CD14-positive monocyte (primary cell): ENCODE measurements around the gene RNF123. TPM values are rescaled to one million over a fixed set of nuclear protein-coding genes. Genes with fewer than 3 reads are reported as not detected.

ENCODE experiments used
- DNase-seq, 3 donors: peaks; one replicate each; pipeline ENCODE4 v3.0.0-alpha.2; 2011 to 2022
- H2AFZ ChIP-seq: 2 replicates; pipeline ENCODE4 v1.6.0; 2012; ENCODE audit warnings: mild to moderate bottlenecking, low read depth, low read length, inconsistent platforms; ENCODE audit not compliant: insufficient read depth, poor library complexity, severe bottlenecking
- H3K27ac ChIP-seq, 2 donors: 1 replicate in 1 of 2; 2 replicates in 1 of 2; pipeline ENCODE4 v1.5.1; 2012 to 2013; ENCODE audit warnings: low read length in 2 of 2, control low read depth in 1 of 2, inconsistent platforms in 1 of 2, low read depth in 1 of 2, mild to moderate bottlenecking in 1 of 2
- H3K27me3 ChIP-seq, 2 donors: one replicate each; pipeline versions ENCODE4 v1.6.0 to v1.6.1; 2011 to 2013; ENCODE audit warnings: low read length in 2 of 2; ENCODE audit not compliant: control insufficient read depth in 2 of 2, insufficient read depth in 2 of 2
- H3K36me3 ChIP-seq, 2 donors: replicated peaks in 1 of 2; 1 replicate in 1 of 2; 2 replicates in 1 of 2; pipeline versions ENCODE4 v1.5.1 to v1.6.1; 2012 to 2013; ENCODE audit warnings: low read length in 2 of 2, control low read depth in 1 of 2, inconsistent platforms in 1 of 2, mild to moderate bottlenecking in 1 of 2; ENCODE audit not compliant: insufficient read depth in 2 of 2, control insufficient read depth in 1 of 2
- H3K4me1 ChIP-seq, 2 donors: 1 replicate in 1 of 2; 2 replicates in 1 of 2; pipeline versions ENCODE4 v1.5.1 to v1.6.1; 2012 to 2013; ENCODE audit warnings: low read length in 2 of 2, control low read depth in 1 of 2, inconsistent platforms in 1 of 2, mild to moderate bottlenecking in 1 of 2, moderate library complexity in 1 of 2; ENCODE audit not compliant: insufficient read depth in 2 of 2, control insufficient read depth in 1 of 2
- H3K4me2 ChIP-seq: replicated peaks from 2 replicates; pipeline ENCODE3; 2012; ENCODE audit warnings: low read length, moderate library complexity, mild to moderate bottlenecking; ENCODE audit not compliant: poor library complexity, severe bottlenecking; ENCODE audit errors: extremely low read depth
- H3K4me3 ChIP-seq, 3 experiments: fragments of 200-600 bp in 1 of 3; sonication (generic) in 1 of 3; replicated peaks in 1 of 3; 1 replicate in 2 of 3; 2 replicates in 1 of 3; pipeline ENCODE4 v1.5.1; 2011 to 2013; ENCODE audit warnings: low read length in 3 of 3, mild to moderate bottlenecking in 3 of 3, control low read depth in 2 of 3, low read depth in 2 of 3, inconsistent platforms in 1 of 3, moderate library complexity in 1 of 3
- H3K79me2 ChIP-seq: 2 replicates; pipeline ENCODE4 v1.6.0; 2012; ENCODE audit warnings: mild to moderate bottlenecking, control low read depth, inconsistent platforms, low read length, moderate library complexity; ENCODE audit not compliant: insufficient read depth
- H3K9ac ChIP-seq: 2 replicates; pipeline ENCODE4 v1.6.0; 2017; ENCODE audit warnings: low read length, mild to moderate bottlenecking; ENCODE audit not compliant: insufficient read depth, poor library complexity, severe bottlenecking
- H3K9me3 ChIP-seq, 2 donors: replicated peaks in 1 of 2; 1 replicate in 1 of 2; 2 replicates in 1 of 2; pipeline versions ENCODE4 v1.5.1 to v1.6.1; 2012 to 2013; ENCODE audit warnings: low read length in 2 of 2, control low read depth in 1 of 2; ENCODE audit not compliant: control insufficient read depth in 1 of 2, insufficient read depth in 1 of 2
- H4K20me1 ChIP-seq: 2 replicates; pipeline ENCODE4 v1.6.0; 2012; ENCODE audit warnings: mild to moderate bottlenecking, low read length, control low read depth, moderate library complexity; ENCODE audit not compliant: insufficient read depth
- H3K27ac Mint-ChIP-seq, 7 donors: one replicate each; pipeline ENCODE4 v1.8.0; 2020; ENCODE audit warnings: mild to moderate bottlenecking in 7 of 7, mixed read lengths in 7 of 7, moderate library complexity in 6 of 7, inconsistent platforms in 2 of 7
- H3K27me3 Mint-ChIP-seq, 3 donors: one replicate each; pipeline ENCODE4 v1.8.0; 2021 to 2022; ENCODE audit warnings: low read depth in 3 of 3, mild to moderate bottlenecking in 3 of 3, mixed read lengths in 3 of 3, moderate library complexity in 3 of 3, inconsistent platforms in 1 of 3
- H3K36me3 Mint-ChIP-seq, 2 donors: one replicate each; pipeline ENCODE4 v1.8.0; 2020; ENCODE audit warnings: mixed read lengths in 2 of 2, inconsistent platforms in 1 of 2, mild to moderate bottlenecking in 1 of 2
- H3K4me1 Mint-ChIP-seq: one replicate; pipeline ENCODE4 v1.8.0; 2020; ENCODE audit warnings: mild to moderate bottlenecking, mixed read lengths
- H3K4me3 Mint-ChIP-seq, 2 donors: one replicate each; pipeline ENCODE4 v1.8.0; 2020; ENCODE audit warnings: mild to moderate bottlenecking in 2 of 2, mixed read lengths in 2 of 2, moderate library complexity in 1 of 2
- H3K9me3 Mint-ChIP-seq, 7 donors: one replicate each; pipeline ENCODE4 v1.8.0; 2020 to 2022; ENCODE audit warnings: mixed read lengths in 7 of 7, mild to moderate bottlenecking in 6 of 7, moderate library complexity in 6 of 7, inconsistent platforms in 2 of 7
- CTCF ChIP-seq: fragments of 200-600 bp; IDR thresholded peaks from one replicate; pipeline ENCODE4 v1.8.0; 2022; ENCODE audit warnings: antibody characterized with exemption, mild to moderate bottlenecking
- WGBS: methylation state at CpG from one replicate; pipeline ENCODE4 v1.1.5; 2013; ENCODE audit warnings: missing lambda C conversion rate; ENCODE audit not compliant: insufficient coverage; 5-methylcytosine and 5-hydroxymethylcytosine counted together
- intact Hi-C, 2 donors: fragments of 100-400 bp; cut with micrococcal nuclease; formaldehyde crosslinking; loops; one replicate each; pipeline versions ENCODE4 v1.15.0 to v1.15.1; 2023
- polyA plus RNA-seq, 3 donors: library from polyadenylated mRNA; depleted of rRNA in 1 of 3; unstranded in 2 of 3; stranded (reverse) in 1 of 3; fragments of 300-500 nt in 2 of 3; fragments of >200 nt in 1 of 3; fragmentation: Illumina TruSeq in 2 of 3; gene quantifications; 1 replicate in 2 of 3; 2 replicates in 1 of 3; pipeline ENCODE4 v1.2.3, GENCODE V29; 2012 to 2021

Gene RNF123
- polyA plus RNA-seq, 3 donors: 11.1 to 46.2 (median 15.7) TPM

DNA sequence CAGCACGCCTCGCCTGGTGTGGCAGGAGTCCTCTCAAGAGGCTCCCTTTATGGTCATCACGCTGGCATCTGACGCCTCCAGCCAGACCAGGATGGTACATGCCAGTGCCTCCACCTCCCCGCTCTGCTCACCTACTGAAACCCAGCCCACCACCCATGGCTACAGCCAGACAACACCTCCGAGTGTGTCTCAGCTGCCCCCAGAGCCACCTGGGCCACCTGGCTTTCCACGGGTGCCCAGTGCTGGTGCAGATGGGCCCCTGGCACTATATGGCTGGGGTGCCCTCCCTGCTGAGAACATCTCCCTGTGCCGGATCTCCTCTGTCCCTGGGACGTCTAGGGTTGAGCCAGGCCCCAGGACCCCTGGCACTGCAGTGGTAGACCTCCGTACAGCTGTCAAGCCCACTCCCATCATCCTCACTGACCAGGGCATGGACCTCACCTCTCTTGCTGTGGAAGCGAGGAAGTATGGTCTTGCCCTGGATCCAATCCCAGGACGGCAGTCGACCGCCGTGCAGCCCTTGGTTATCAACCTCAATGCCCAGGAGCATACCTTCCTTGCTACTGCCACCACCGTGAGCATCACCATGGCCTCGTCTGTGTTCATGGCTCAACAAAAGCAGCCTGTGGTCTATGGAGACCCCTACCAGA, 35.1 kb upstream of the RNF123 start:
- Histone ChIP-seq H3K79me2 (no peaks in the 10 kb centered on the region), H2AFZ (no peak overlapping the region), H4K20me1 (no peaks in the 10 kb centered on the region), H3K9me3 (no peaks in the 10 kb centered on the region), H3K27ac (no peak overlapping the region), H3K9ac (no peak overlapping the region), H3K4me2 (no peak overlapping the region), H3K27me3 (peaks cover 0 to 2% of the 10 kb centered on the region in 2 donors), H3K4me1 (peaks cover 0 to 5% of the 10 kb centered on the region in 2 donors), H3K4me3 (no peak overlapping the region), H3K36me3 (no peaks in the 10 kb centered on the region)
- H3K4me1 Mint-ChIP-seq: peaks cover 4% of the 10 kb centered on the region
- H3K27me3 Mint-ChIP-seq: peaks cover 2 to 6% (median 5%) of the 10 kb centered on the region in 3 donors
- H3K27ac Mint-ChIP-seq: no peak overlapping the region
- H3K9me3 Mint-ChIP-seq: no peaks in the 10 kb centered on the region
- intact Hi-C loops: no loop called here
- TF ChIP-seq CTCF: no peak
- H3K36me3 Mint-ChIP-seq: no peaks in the 10 kb centered on the region
- no peak overlapping the region for H3K4me3 Mint-ChIP-seq
- 94% methylated on average over 17 of the region's 17 CpGs for WGBS
- DNase-seq: no peak

DNA sequence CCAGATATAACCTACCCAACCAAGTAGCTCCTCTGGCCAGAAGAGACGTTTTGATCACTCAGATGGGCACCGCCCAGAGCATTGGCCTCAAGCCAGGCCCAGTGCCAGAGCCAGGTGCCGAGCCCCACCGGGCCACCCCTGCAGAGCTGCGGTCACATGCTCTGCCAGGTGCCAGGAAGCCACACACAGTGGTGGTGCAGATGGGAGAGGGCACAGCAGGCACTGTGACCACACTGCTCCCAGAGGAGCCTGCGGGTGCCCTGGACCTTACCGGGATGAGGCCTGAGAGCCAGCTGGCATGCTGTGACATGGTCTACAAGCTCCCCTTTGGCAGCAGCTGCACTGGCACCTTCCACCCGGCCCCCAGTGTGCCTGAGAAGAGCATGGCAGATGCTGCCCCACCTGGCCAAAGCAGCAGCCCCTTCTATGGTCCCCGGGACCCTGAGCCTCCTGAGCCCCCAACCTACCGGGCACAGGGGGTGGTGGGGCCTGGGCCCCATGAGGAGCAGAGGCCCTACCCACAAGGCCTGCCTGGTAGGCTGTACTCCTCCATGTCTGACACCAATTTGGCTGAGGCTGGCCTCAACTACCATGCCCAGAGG, 34.3 kb upstream of the RNF123 start:
- Histone ChIP-seq H3K9me3 (no peaks in the 10 kb centered on the region), H3K36me3 (no peaks in the 10 kb centered on the region), H3K27ac (no peak overlapping the region), H3K4me3 (no peak overlapping the region), H3K4me1 (peaks cover 0 to 5% of the 10 kb centered on the region in 2 donors), H3K4me2 (no peak overlapping the region), H4K20me1 (no peaks in the 10 kb centered on the region), H2AFZ (no peak overlapping the region), H3K27me3 (peaks cover 0 to 2% of the 10 kb centered on the region in 2 donors), H3K79me2 (no peaks in the 10 kb centered on the region), H3K9ac (no peak overlapping the region)
- Mint-ChIP-seq H3K4me3 (no peak overlapping the region), H3K9me3 (no peaks in the 10 kb centered on the region), H3K27me3 (peaks cover 2 to 6% (median 6%) of the 10 kb centered on the region in 3 donors), H3K4me1 (peaks cover 4% of the 10 kb centered on the region), H3K27ac (peak overlapping the region in 1 of 7 donors; percentile 54), H3K36me3 (no peaks in the 10 kb centered on the region)
- WGBS: 50% methylated on average over 10 of the region's 10 CpGs
- intact Hi-C loops: no loop called here
- TF ChIP-seq CTCF: no peak
- no peak for DNase-seq
